Measurements from ENCODE around the gene SNRPE.

SNRPE gene

DNA sequence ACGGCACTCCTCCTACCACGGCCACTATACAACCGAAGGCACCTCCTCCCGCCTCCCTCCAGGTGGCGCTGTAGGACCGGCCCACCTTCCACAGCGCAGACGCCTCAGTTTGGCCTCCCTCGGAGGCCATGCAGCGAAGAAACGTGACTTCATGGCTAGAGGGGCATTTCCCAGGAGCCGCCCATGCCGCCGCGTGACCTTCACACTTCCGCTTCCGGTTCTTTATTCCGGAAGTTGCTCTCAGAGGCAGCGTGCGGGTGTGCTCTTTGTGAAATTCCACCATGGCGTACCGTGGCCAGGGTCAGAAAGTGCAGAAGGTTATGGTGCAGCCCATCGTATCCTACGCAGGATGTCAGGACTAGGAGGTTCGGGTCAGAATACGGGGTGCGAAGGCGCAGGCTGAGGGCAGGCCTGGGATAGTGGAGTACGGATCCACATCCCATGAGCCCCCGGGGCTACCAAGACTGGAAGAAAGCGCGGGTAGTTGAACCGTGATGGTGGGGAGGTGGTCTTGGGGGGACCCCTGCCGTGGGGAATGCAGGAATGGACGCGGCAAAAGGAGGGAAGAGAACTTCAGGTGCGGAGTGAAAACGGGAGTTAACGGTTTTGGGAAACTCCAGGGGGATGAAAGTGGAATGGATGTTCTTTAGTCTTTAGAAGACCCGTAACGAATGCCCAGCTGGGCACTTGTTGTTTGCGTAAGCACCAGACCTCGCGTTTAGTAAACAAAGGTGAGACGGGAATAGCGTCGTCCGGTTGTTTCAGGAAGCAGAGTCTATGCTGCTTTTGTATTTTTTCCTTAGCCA is at the start of gene SNRPE:
Gene SNRPE (plus strand): TSS at position 221 of the 806 bp plus-strand sequence. CDS start 61 bp downstream, at position 282.
- in situ Hi-C loops (cut with HindIII; ENCODE audit: low sequenced_read_pairs): loop anchor here (25.0 kb wide), 1 partner anchor 276 kb away; no protein-coding TSS in a partner anchor
- DNase-seq (ENCODE audit: low read depth, low spot score): peak; percentile 99
- H3K4me3 ChIP-seq (ENCODE audit: low read depth, low read length): peak within 1 kb of the TSS; percentile 100
- TF ChIP-seq, protein P1, sequence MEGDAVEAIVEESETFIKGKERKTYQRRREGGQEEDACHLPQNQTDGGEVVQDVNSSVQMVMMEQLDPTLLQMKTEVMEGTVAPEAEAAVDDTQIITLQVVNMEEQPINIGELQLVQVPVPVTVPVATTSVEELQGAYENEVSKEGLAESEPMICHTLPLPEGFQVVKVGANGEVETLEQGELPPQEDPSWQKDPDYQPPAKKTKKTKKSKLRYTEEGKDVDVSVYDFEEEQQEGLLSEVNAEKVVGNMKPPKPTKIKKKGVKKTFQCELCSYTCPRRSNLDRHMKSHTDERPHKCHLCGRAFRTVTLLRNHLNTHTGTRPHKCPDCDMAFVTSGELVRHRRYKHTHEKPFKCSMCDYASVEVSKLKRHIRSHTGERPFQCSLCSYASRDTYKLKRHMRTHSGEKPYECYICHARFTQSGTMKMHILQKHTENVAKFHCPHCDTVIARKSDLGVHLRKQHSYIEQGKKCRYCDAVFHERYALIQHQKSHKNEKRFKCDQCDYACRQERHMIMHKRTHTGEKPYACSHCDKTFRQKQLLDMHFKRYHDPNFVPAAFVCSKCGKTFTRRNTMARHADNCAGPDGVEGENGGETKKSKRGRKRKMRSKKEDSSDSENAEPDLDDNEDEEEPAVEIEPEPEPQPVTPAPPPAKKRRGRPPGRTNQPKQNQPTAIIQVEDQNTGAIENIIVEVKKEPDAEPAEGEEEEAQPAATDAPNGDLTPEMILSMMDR (IDR thresholded peaks at IDR 0.05; ENCODE audit: low read depth, low read length): peak; percentile 96

DNA sequence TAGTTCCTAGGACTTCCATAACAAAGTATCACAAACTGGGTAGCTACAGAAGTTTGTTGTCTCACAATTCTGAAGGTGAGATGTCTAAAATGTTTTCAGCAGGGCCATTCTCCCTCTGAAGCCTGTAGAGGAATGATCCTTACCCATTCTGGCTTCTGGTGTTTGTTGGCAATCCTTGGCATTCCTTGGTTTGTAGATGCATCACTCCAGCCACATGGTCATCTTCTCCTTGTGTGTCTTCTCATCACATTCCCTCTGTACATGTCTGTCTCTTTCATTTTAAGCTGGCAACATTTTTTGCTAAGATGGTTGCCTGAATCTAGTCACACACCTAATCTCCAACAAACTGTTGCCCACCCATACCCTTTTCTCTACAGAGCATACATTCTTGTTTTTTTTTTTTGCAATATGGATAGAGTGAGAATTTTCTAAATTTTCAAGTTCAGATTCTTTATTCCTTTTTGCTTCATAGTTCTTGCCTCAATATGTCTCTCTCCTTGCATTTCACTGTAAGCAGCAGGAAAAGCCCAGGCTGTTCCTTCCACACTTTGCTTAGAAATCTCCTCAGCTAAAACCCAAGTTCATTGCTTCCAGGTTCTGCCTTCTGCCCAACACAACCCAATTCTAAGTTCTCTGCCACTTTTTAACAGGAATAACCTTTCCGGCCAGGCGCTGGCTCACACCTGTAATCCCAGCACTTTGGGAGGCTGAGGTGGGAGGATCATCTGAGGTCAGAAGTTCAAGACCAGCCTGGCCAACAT is 47.6 kb upstream of the SNRPE start:
- no peak overlapping the region for H3K4me3 ChIP-seq (ENCODE audit: low read depth, low read length)
- in situ Hi-C loops (cut with HindIII; ENCODE audit: low sequenced_read_pairs): no loop called here
- no peak for DNase-seq (ENCODE audit: low read depth, low spot score)
- TF ChIP-seq, protein P1 (IDR thresholded peaks at IDR 0.05; ENCODE audit: low read depth, low read length): no peak

GRCh38 chr1:203818399-203818798 is 43.0 kb upstream of the SNRPE start:
- DNase-seq (ENCODE audit: low read depth, low spot score): no peak
- in situ Hi-C loops (cut with HindIII; ENCODE audit: low sequenced_read_pairs): no loop called here
- no peak overlapping the region for H3K4me3 ChIP-seq (ENCODE audit: low read depth, low read length)
- TF ChIP-seq, protein P1 (IDR thresholded peaks at IDR 0.05; ENCODE audit: low read depth, low read length): no peak

DNA sequence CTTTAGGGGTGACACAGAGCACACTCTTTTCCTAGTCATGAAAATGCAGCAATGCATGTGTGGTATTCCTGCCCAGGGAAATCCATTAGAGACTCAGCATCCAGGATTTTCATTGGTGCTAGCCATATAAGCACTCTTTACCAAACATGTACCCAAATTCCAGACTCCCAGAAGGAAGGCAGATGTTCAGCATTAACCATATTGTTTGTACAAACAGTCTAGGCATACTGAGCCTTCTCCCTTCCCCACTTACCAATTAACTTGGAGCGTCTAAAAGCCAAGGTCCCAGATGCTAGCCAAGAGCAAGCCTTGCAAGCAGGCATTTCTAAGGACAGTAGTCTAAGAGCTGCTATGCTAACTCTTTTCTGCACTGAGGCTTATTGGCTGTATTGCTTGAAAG is 38.1 kb upstream of the SNRPE start:
- TF ChIP-seq, protein P1 (IDR thresholded peaks at IDR 0.05; ENCODE audit: low read depth, low read length): no peak
- H3K4me3 ChIP-seq (ENCODE audit: low read depth, low read length): no peak overlapping the region
- no peak for DNase-seq (ENCODE audit: low read depth, low spot score)
- in situ Hi-C loops (cut with HindIII; ENCODE audit: low sequenced_read_pairs): no loop called here

- in situ Hi-C loops (cut with HindIII; ENCODE audit: low sequenced_read_pairs): no loop called here
- H3K4me3 ChIP-seq (ENCODE audit: low read depth, low read length): no peak overlapping the region
These were observed 35.2 kb upstream of the SNRPE start for GRCh38 chr1:203826175-203826574.

GRCh38 chr1:203828002-203828401 is 33.4 kb upstream of the SNRPE start:
- no peak overlapping the region for H3K4me3 ChIP-seq (ENCODE audit: low read depth, low read length)
- in situ Hi-C loops (cut with HindIII; ENCODE audit: low sequenced_read_pairs): no loop called here
- TF ChIP-seq, protein P1 (IDR thresholded peaks at IDR 0.05; ENCODE audit: low read depth, low read length): no peak
- no peak for DNase-seq (ENCODE audit: low read depth, low spot score)

More at GRCh38 chr1:203826175-203826574, 35.2 kb upstream of the SNRPE start:
- TF ChIP-seq, protein P1 (IDR thresholded peaks at IDR 0.05; ENCODE audit: low read depth, low read length): no peak
- no peak for DNase-seq (ENCODE audit: low read depth, low spot score)

All from astrocyte of the spinal cord (primary cell).